ENCODE data around the gene GNA14.

Gene GNA14

GRCh38 chr9:77435688-77436087 is 212.4 kb downstream of the GNA14 start:
- DNase-seq (ENCODE audit: low spot score): no peak
- TF ChIP-seq, protein P1, sequence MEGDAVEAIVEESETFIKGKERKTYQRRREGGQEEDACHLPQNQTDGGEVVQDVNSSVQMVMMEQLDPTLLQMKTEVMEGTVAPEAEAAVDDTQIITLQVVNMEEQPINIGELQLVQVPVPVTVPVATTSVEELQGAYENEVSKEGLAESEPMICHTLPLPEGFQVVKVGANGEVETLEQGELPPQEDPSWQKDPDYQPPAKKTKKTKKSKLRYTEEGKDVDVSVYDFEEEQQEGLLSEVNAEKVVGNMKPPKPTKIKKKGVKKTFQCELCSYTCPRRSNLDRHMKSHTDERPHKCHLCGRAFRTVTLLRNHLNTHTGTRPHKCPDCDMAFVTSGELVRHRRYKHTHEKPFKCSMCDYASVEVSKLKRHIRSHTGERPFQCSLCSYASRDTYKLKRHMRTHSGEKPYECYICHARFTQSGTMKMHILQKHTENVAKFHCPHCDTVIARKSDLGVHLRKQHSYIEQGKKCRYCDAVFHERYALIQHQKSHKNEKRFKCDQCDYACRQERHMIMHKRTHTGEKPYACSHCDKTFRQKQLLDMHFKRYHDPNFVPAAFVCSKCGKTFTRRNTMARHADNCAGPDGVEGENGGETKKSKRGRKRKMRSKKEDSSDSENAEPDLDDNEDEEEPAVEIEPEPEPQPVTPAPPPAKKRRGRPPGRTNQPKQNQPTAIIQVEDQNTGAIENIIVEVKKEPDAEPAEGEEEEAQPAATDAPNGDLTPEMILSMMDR (IDR thresholded peaks at IDR 0.05; ENCODE audit: extremely low read depth, insufficient read depth, missing control alignments): no peak
- in situ Hi-C loops (cut with MboI; ENCODE audit: low pct_unique_long_range_greater_than_20kb, low sequenced_read_pairs, unreplicated experiment): no loop called here

GRCh38 chr9:77435277-77435676 is 212.8 kb downstream of the GNA14 start:
- TF ChIP-seq, protein P1 (IDR thresholded peaks at IDR 0.05; ENCODE audit: extremely low read depth, insufficient read depth, missing control alignments): no peak
- no peak for DNase-seq (ENCODE audit: low spot score)

GRCh38 chr9:77433675-77434445 is 214.3 kb downstream of the GNA14 start:
- TF ChIP-seq, protein P1 (IDR thresholded peaks at IDR 0.05; ENCODE audit: extremely low read depth, insufficient read depth, missing control alignments): peak; percentile 91
- in situ Hi-C loops (cut with MboI; ENCODE audit: low pct_unique_long_range_greater_than_20kb, low sequenced_read_pairs, unreplicated experiment): no loop called here
- DNase-seq (ENCODE audit: low spot score): peak; percentile 80

More at GRCh38 chr9:77435277-77435676, 212.8 kb downstream of the GNA14 start:
- in situ Hi-C loops (cut with MboI; ENCODE audit: low pct_unique_long_range_greater_than_20kb, low sequenced_read_pairs, unreplicated experiment): no loop called here

DNA sequence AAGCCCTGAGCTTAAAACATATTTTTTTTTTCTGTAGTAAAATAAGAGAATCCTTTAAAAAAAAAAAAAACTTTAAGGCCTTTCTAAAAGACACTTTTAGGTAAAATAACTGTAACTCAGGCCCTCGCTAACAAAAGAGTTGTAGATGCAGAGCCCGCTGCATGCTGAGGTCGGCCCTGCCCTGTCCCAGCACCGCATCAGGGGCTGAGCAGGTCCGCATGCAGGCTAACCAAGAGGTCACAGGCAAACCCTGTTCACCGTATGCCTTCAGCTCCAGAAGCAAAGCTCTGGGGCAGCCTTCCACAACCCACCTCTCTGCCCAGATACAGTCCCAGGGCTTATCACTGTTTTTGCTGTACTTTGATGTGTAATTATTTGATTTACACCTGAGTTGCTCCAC is 216.1 kb downstream of the GNA14 start:
- TF ChIP-seq, protein P1 (IDR thresholded peaks at IDR 0.05; ENCODE audit: extremely low read depth, insufficient read depth, missing control alignments): no peak
- in situ Hi-C loops (cut with MboI; ENCODE audit: low pct_unique_long_range_greater_than_20kb, low sequenced_read_pairs, unreplicated experiment): no loop called here
- no peak for DNase-seq (ENCODE audit: low spot score)

DNA sequence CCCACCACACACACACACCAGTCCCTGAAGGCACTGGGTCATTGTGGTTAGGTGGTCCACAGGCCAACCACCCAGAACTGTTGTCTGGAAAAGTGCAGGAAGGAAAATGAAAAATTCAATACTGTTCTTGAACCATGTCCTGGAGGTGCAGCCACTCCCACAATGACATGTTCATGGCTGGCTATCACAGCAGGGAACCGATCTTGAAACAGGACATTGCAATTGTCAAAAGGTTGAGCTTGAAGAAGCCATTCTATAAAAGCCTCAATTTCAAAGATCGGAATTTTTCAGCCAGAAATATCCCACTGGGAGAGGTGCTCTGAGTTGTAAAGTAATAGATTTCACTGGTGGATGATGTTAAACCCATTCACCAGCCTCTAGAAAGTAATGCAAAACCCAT is 218.2 kb downstream of the GNA14 start:
- no peak for DNase-seq (ENCODE audit: low spot score)
- TF ChIP-seq, protein P1 (IDR thresholded peaks at IDR 0.05; ENCODE audit: extremely low read depth, insufficient read depth, missing control alignments): no peak
- in situ Hi-C loops (cut with MboI; ENCODE audit: low pct_unique_long_range_greater_than_20kb, low sequenced_read_pairs, unreplicated experiment): no loop called here

GRCh38 chr9:77427256-77427927 is 220.7 kb downstream of the GNA14 start:
- in situ Hi-C loops (cut with MboI; ENCODE audit: low pct_unique_long_range_greater_than_20kb, low sequenced_read_pairs, unreplicated experiment): no loop called here
- TF ChIP-seq, protein P1 (IDR thresholded peaks at IDR 0.05; ENCODE audit: extremely low read depth, insufficient read depth, missing control alignments): no peak
- DNase-seq (ENCODE audit: low spot score): no peak
